Kidney epithelial cell (primary cell): ENCODE data around the gene CAPN14. TPM values are rescaled to one million over a fixed set of nuclear protein-coding genes. Genes with fewer than 3 reads are reported as not detected.

Experiments
- DNase-seq: peaks from one replicate; pipeline ENCODE4 v3.0.0-alpha.2; 2010; ENCODE audit warnings: low read depth
- H3K27me3 ChIP-seq: 2 replicates; pipeline ENCODE4 v1.6.0; 2011; ENCODE audit warnings: low read length; ENCODE audit not compliant: control insufficient read depth, insufficient read depth
- H3K36me3 ChIP-seq: 2 replicates; pipeline ENCODE4 v1.5.1; 2011; ENCODE audit warnings: low read length; ENCODE audit not compliant: control insufficient read depth, insufficient read depth
- H3K4me3 ChIP-seq: 2 replicates; pipeline ENCODE4 v1.5.1; 2011; ENCODE audit warnings: low read depth, mild to moderate bottlenecking, control low read depth, low read length
- total RNA-seq: library from RNA; depleted of rRNA; stranded (reverse); fragments of >200 nt; gene quantifications from 2 replicates; pipeline ENCODE4 v1.2.3, GENCODE V29; 2015
- TF ChIP-seq, protein P1 (sequence below): IDR thresholded peaks from 2 replicates; pipeline ENCODE4 v1.5.1; 2011; ENCODE audit warnings: mild to moderate bottlenecking, moderate library complexity, low read length, control low read depth, inconsistent platforms; ENCODE audit not compliant: insufficient read depth, poor library complexity, severe bottlenecking

CAPN14 gene
- total RNA-seq, 1 donor from 2014 or later = 0.58 TPM

DNA sequence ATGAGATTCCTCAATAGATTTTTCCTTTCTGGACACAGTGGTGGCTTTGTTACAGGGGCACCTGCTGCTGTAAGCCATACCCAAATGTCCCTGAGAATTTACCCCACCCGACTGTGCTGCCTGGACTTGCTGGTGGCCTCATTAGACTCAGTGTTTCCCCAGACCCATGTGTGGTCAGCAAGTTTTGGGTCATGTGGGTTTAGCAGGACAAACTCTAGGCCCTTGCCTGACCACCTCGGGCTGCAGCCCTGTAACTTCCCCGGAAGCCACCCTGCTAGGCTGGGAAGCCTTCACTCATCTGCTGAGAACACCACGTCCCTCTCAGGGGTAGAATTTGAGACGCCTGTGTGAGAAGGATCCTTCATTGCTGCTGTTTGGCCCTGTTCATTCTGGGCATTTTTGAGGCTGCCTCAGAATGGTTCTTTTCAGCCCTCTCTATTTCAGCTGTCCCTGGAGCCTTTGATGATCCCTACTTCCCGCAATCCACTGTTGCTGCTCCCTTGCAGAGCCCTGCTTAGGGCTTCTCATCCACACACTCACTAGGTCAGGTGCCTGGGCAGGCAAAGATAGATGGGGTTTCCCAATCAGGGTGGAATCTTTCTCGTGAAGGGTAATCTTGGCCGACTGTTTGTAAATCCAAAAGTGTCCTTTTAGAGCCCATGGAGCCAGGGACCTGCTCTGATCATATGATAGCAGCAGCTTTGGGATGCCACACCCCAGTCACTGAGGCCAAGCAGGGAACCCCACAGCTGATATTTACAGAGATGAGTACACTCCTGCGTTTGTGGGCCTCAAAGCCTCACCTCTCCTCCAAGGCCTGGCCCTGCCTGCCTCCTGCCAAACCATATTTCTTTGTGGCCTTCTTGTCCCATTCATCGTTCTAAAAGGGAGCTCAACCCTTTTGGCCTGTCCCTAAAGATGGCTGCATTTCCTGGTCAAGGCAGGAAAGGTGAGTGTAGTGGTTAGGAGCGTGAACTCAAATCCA, 23.4 kb upstream of the CAPN14 start:
- no peak for DNase-seq
- no peaks in the 10 kb centered on the region for H3K27me3 ChIP-seq
- no peak overlapping the region for H3K4me3 ChIP-seq
- no peaks in the 10 kb centered on the region for H3K36me3 ChIP-seq
- TF ChIP-seq, protein P1, sequence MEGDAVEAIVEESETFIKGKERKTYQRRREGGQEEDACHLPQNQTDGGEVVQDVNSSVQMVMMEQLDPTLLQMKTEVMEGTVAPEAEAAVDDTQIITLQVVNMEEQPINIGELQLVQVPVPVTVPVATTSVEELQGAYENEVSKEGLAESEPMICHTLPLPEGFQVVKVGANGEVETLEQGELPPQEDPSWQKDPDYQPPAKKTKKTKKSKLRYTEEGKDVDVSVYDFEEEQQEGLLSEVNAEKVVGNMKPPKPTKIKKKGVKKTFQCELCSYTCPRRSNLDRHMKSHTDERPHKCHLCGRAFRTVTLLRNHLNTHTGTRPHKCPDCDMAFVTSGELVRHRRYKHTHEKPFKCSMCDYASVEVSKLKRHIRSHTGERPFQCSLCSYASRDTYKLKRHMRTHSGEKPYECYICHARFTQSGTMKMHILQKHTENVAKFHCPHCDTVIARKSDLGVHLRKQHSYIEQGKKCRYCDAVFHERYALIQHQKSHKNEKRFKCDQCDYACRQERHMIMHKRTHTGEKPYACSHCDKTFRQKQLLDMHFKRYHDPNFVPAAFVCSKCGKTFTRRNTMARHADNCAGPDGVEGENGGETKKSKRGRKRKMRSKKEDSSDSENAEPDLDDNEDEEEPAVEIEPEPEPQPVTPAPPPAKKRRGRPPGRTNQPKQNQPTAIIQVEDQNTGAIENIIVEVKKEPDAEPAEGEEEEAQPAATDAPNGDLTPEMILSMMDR = no peak

DNA sequence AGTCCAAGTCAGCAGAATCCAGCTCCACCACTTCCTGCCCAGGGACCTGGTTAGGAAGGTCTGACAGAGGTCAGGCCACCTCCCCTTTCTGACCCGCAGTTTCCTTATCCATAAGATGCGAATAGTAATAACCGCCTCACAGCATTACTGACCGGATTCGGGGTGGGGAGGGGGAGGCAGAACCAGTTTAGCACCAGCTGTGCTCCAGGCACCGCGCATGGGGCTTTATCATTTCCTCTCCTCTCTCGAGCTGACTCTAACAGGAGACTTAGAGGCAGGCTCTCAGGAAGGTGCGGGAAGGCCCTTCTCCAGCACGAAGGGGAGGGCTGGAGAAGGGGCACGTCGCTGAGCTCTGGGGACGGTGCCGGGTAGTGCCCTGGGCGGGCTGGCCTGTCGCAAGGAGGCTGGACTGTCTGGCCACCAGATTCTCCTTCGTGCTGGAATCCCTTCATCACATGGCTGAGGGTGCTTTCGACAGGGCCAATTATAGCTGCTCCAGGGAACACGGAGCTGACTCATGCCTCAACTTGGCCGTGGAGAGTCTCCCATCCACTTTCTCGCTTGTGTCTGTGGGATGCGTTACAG, 22.4 kb upstream of the CAPN14 start:
- no peaks in the 10 kb centered on the region for H3K36me3 ChIP-seq
- TF ChIP-seq, protein P1 = no peak
- H3K4me3 ChIP-seq = no peak overlapping the region
- no peak for DNase-seq
- no peaks in the 10 kb centered on the region for H3K27me3 ChIP-seq

DNA sequence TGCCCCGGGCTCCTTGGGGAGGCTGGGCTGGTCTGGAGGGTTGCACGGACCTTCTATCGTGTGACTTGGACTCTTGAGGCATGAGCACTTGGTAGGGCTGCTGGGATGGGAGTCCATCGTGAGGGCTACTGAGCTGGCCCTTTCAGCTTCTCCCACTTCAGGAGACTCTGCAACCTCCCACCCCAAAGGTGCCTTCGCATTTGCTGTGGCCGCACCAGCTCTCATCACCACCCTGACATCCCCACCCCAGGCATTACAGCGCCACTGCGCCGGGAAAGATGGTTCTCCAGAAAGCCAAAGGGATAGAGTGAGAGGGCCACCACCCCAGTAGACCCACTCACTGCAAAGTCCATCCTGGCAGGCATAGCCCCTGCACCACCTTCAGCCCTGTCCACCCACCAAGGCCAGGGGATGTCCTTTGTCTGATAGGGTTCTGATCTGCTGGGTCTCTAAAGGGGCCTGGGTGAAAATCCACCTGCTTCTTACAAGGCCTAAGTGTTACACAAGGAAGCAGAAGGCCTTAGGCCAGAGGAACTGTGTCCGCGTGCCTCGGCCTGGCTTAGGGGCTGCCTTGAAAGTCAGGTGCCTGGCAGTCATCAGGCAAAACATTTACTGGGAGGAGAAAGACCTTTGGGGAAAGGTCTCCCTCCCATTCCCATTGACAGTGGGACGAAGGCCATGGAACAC, 21.7 kb upstream of the CAPN14 start:
- DNase-seq = no peak
- H3K4me3 ChIP-seq = no peak overlapping the region
- no peaks in the 10 kb centered on the region for H3K27me3 ChIP-seq
- TF ChIP-seq, protein P1 = no peak
- H3K36me3 ChIP-seq = no peaks in the 10 kb centered on the region

DNA sequence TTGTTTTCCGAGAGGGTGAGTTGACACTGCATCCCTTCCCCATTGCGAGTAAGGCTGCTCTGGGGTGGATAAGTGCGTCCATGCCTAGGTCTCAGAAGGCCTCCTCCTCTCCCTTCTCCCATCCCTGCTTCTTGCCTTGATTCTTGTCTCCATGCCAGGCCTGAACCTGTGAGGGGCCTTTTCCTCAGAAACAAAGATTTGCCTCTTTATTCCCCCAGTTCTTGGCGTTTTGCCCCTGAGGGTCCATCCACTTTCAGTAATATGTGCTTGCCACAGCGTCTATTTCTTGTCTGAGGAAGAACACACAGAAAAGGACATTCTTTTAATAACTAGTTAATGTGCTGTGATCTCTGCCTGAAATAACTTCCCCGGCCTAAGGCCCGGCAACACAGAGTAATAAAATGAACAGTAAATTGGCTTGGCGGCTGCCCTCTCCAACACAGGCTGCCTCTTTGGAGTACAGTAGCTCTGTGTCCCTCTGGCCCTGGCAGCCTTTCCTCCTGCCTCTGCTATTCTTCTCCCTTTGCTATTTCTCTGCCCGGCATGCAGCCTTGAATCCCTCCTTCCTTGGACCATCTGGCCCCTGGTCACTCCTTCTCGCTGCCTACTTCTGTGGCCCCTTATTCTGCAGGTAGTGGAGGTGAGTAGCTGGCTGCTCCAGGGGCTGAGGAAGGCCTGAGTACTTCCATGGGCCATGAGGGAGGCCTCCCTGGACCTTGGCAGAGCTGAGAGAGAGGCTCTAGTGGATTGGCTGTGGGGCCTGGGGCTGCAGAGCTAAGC, 21.0 kb upstream of the CAPN14 start:
- TF ChIP-seq, protein P1 = no peak
- no peaks in the 10 kb centered on the region for H3K27me3 ChIP-seq
- no peaks in the 10 kb centered on the region for H3K36me3 ChIP-seq
- no peak overlapping the region for H3K4me3 ChIP-seq
- no peak for DNase-seq

DNA sequence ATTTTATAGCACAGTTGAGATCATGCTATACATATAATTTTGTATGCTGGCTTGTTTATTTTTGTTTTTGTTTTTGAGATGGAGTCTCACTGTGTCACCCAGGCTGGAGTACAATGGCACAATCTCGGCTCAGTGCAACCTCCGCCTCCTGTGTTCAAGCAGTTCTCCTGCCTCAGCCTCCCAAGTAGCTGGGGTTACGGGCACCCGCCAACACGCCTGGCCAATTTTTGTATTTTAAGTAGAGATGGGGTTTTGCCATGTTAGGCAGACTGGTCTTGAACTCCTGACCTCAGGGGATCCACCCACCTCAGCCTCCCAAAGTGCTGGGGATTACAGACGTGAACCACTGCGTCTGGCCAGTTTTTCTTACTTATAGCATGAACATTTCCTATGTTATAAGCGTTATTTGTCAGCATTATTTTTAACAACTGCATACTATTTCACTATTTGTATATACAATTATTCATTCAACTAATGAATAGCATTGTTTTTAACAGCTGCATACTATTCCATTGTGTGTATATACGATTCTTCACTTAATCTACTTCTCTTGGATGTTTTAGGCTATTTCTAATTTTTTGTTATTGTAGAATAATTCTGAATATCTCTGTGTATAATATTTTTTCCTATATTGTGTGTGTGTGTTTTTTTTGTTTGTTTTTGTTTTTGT, 20.2 kb upstream of the CAPN14 start:
- Histone ChIP-seq H3K36me3 (no peaks in the 10 kb centered on the region), H3K27me3 (no peaks in the 10 kb centered on the region), H3K4me3 (no peak overlapping the region)
- DNase-seq = no peak
- TF ChIP-seq, protein P1 = no peak
